Heart right ventricle (tissue), 16 donors: ENCODE measurements around the gene C1QTNF9B. TPM values are rescaled to one million over a fixed set of nuclear protein-coding genes. Genes with fewer than 3 reads are reported as not detected.
"Not testable (repeated sequence)": the region's sequence is repeated elsewhere in the genome, so short reads cannot be mapped to it uniquely, and the experiment has no call there.

Experiments
- ATAC-seq, 8 donors: fragments of 200-7000 bp; cut with Tn5 transposase; one replicate each; pipeline ENCODE4 v1.9.1; 2020; ENCODE audit warnings: mild to moderate bottlenecking in 8 of 8, moderate library complexity in 8 of 8, moderate number of reproducible peaks in 1 of 8
- DNase-seq, 2 donors: peaks; one replicate each; pipeline ENCODE4 v3.0.0-alpha.2; 2020
- H3K27ac ChIP-seq, 10 donors: fragments of 200-600 bp; sonication (generic) in 2 of 10; one replicate each; pipeline versions ENCODE4 v1.5.0 to v1.8.0; 2020 to 2022; ENCODE audit warnings: mild to moderate bottlenecking in 3 of 10
- H3K27me3 ChIP-seq, 7 donors: fragments of 200-600 bp; one replicate each; pipeline ENCODE4 v1.8.0; 2021 to 2022; ENCODE audit warnings: mild to moderate bottlenecking in 2 of 7
- H3K36me3 ChIP-seq, 9 donors: fragments of 200-600 bp; sonication (generic) in 1 of 9; one replicate each; pipeline versions ENCODE4 v1.5.0 to v1.8.0; 2020 to 2022; ENCODE audit warnings: mild to moderate bottlenecking in 2 of 9
- H3K4me1 ChIP-seq, 9 donors: fragments of 200-600 bp; sonication (generic) in 1 of 9; one replicate each; pipeline versions ENCODE4 v1.5.0 to v1.8.0; 2020 to 2022; ENCODE audit warnings: mild to moderate bottlenecking in 4 of 9
- H3K4me3 ChIP-seq, 10 donors: fragments of 200-600 bp; sonication (generic) in 2 of 10; one replicate each; pipeline versions ENCODE4 v1.5.0 to v1.8.0; 2020 to 2022; ENCODE audit warnings: mild to moderate bottlenecking in 7 of 10, moderate library complexity in 2 of 10
- H3K9me3 ChIP-seq, 11 donors: fragments of 200-600 bp in 10 of 11; sonication (generic) in 2 of 11; one replicate each; pipeline versions ENCODE4 v1.5.0 to v1.8.0; 2013 to 2022; ENCODE audit warnings: mild to moderate bottlenecking in 2 of 11, control low read depth in 1 of 11, moderate library complexity in 1 of 11
- CTCF ChIP-seq, 9 donors: fragments of 200-600 bp; sonication (generic) in 2 of 9; IDR thresholded peaks; one replicate each; pipeline versions ENCODE4 v1.5.0 to v1.8.0; 2021 to 2022; ENCODE audit warnings: antibody characterized with exemption in 9 of 9, mild to moderate bottlenecking in 5 of 9, moderate library complexity in 1 of 9
- WGBS, 2 donors: extraction: QIAGEN DNeasy Blood & Tissue Kit; methylation state at CpG; one replicate each; pipeline ENCODE4 v1.1.7; 2013; ENCODE audit warnings: inconsistent platforms in 1 of 2; 5-methylcytosine and 5-hydroxymethylcytosine counted together
- intact Hi-C, 10 donors: fragments of 100-400 bp; cut with DNase I; formaldehyde crosslinking; loops; one replicate each; pipeline versions ENCODE4 v1.11.1 to v1.14.2; 2022
- polyA plus RNA-seq, 2 donors: library from polyadenylated mRNA; stranded (reverse); fragments of 200-250 nt; gene quantifications; one replicate each; pipeline ENCODE4 v1.2.3, GENCODE V29; 2013
- total RNA-seq, 10 donors: library from RNA; stranded (reverse); fragmentation: NEBNext Ultra II Directional in 3 of 10; extraction: Animal tissue kit (Norgen Biotek cat#: 25700) in 3 of 10; gene quantifications; one replicate each; pipeline versions ENCODE4 v1.2.1 to v1.2.4, GENCODE V29; 2021 to 2023
- donor health status: Arrhythmogenic right ventricular cardiomyopathy.
- donor health status: ischemic (EF 13 %, LVEDD 7.1; RV severe dilation, severe dysfunction).
- donor health status: healthy with polysubstance abuse.
- donor health status: DM: no; HTN: yes; CAD: no.
- donor health status: DM: no; HTN: no; CAD: no.
- donor health status: ischemic (EF 25% LVEDD 6.9; RV normal size, moderate dysfunction).
- donor health status: ischemic (EF 25% LVEDD 5.7; RV mildly dilated, moderate dysfunction).
- donor health status: healthy.
- donor health status: DM: yes; HTN: yes; CAD: no.
- donor health status: Ischemic cardiomyopathy.
- donor health status: ischemic (EF 35%, LVEDD 5.7; RV mildly dilated, moderate dysfunction).
- donor health status: nonischemic (EF 11% LVEDD 7.7; RV severe dilation, severe dysfunction).
- donor health status: DM: yes; HTN: yes; CAD: no.
- donor health status: PGD.
- donor health status: ischemic (EF 29% LVEDD 5.4; RV normal size, mild dysfunction).
- donor health status: nonischemic (EF 23%, LVEDD 6.1; RV moderate dilation, normal function).

Gene C1QTNF9B
- total and polyA plus RNA-seq, 12 donors: 0.44 to 3.1 (median 1.4) TPM; not detected in 2

GRCh38 chr13:23889615-23890607 lies 7.4 kb downstream of the C1QTNF9B start:
- H3K9me3 ChIP-seq: no peaks in the 10 kb centered on the region
- DNase-seq (no peak), ATAC-seq (no peak)
- H3K27ac ChIP-seq: peak overlapping the region in 8 of 10 donors; percentile 39 to 94 (median 86)
- H3K27me3 ChIP-seq: no peaks in the 10 kb centered on the region
- peak in 2 of 9 donors; percentile 1 to 10 for TF ChIP-seq CTCF (IDR thresholded peaks at IDR 0.05)
- peak overlapping the region; percentile 70 to 100 (median 89) for H3K4me3 ChIP-seq
- intact Hi-C loops: loop anchor here in 3 of 10 donors (5.0 kb wide), 2 partner anchors 423 to 432 kb away; no protein-coding TSS in a partner anchor
- peaks cover 0 to 14% (median 3%) of the 10 kb centered on the region in 9 donors for H3K36me3 ChIP-seq
- H3K4me1 ChIP-seq: peaks cover 0 to 25% (median 11%) of the 10 kb centered on the region in 9 donors
- WGBS, 2 donors: 39 to 45% methylated on average over 15 of the region's 15 CpGs

- peak; percentile 92 to 94 for DNase-seq
- Histone ChIP-seq H3K4me3 (peak within 1 kb of the TSS; percentile 70 to 100 (median 89)), H3K4me1 (peaks cover 0 to 28% (median 11%) of the 10 kb centered on the region in 9 donors), H3K9me3 (no peaks in the 10 kb centered on the region), H3K36me3 (peaks cover 0 to 21% (median 8%) of the 10 kb centered on the region in 9 donors), H3K27ac (peak within 1 kb of the TSS; percentile 59 to 94 (median 86)), H3K27me3 (no peaks in the 10 kb centered on the region)
- peak; percentile 99 for ATAC-seq
- WGBS, 2 donors: 0% methylated on average over 75 of the region's 75 CpGs
- intact Hi-C loops: loop anchor here in 2 of 10 donors (5.0 kb wide), 1 partner anchor 422 kb away; no protein-coding TSS in a partner anchor
- TF ChIP-seq CTCF (IDR thresholded peaks at IDR 0.05): peak; percentile 45 to 96 (median 78)
Measured at GRCh38 chr13:23888658-23889614, 8.4 kb downstream of the C1QTNF9B start, which contains the start of gene MIPEP. Gene MIPEP, minus strand, starts transcription at chr13:23889400. Its CDS starts 80 bp downstream, at chr13:23889320.

- H3K27ac ChIP-seq, H3K4me3 ChIP-seq, DNase-seq, intact Hi-C loops, ATAC-seq, H3K27me3 ChIP-seq, H3K9me3 ChIP-seq: not testable (repeated sequence)
- H3K4me1 ChIP-seq: peaks cover 0 to 20% (median 11%) of the 10 kb centered on the region in 9 donors
- peaks cover 0 to 36% (median 8%) of the 10 kb centered on the region in 9 donors for H3K36me3 ChIP-seq
- 80 to 82% methylated on average over 3 of the region's 3 CpGs for WGBS, 2 donors
Measured at GRCh38 chr13:23884361-23884760, 12.9 kb downstream of the C1QTNF9B start.

GRCh38 chr13:23883255-23883654 lies 14.0 kb downstream of the C1QTNF9B start:
- Histone ChIP-seq H3K36me3 (peaks cover 0 to 47% (median 12%) of the 10 kb centered on the region in 9 donors), H3K4me3 (no peak overlapping the region), H3K9me3 (no peaks in the 10 kb centered on the region), H3K27ac (no peak overlapping the region), H3K27me3 (no peaks in the 10 kb centered on the region), H3K4me1 (peaks cover 0 to 17% (median 7%) of the 10 kb centered on the region in 9 donors)
- no peak for TF ChIP-seq CTCF (IDR thresholded peaks at IDR 0.05)
- DNase-seq (no peak), ATAC-seq (no peak)
- intact Hi-C loops: no loop called here
- WGBS, 2 donors: 92 to 94% methylated on average over 4 of the region's 4 CpGs

- peaks cover 0 to 58% (median 13%) of the 10 kb centered on the region in 9 donors for H3K36me3 ChIP-seq
- H3K4me3 ChIP-seq, ATAC-seq, intact Hi-C loops, H3K9me3 ChIP-seq, H3K27ac ChIP-seq, H3K27me3 ChIP-seq, H3K4me1 ChIP-seq, DNase-seq: not testable (repeated sequence)
- WGBS, 2 donors: 87 to 88% methylated on average over 8 of the region's 8 CpGs
Measured at GRCh38 chr13:23881402-23881800, 15.9 kb downstream of the C1QTNF9B start.

GRCh38 chr13:23880493-23881401 lies 16.6 kb downstream of the C1QTNF9B start:
- H3K4me3 ChIP-seq, intact Hi-C loops, H3K4me1 ChIP-seq, H3K9me3 ChIP-seq, H3K27ac ChIP-seq, H3K27me3 ChIP-seq, DNase-seq: not testable (repeated sequence)
- peak in 1 of 8 donors; percentile 25 for ATAC-seq
- 84 to 86% methylated on average over 13 to 15 of the region's 18 CpGs for WGBS, 2 donors
- peaks cover 0 to 56% (median 13%) of the 10 kb centered on the region in 9 donors for H3K36me3 ChIP-seq
